ENCODE measurements around the gene NAA38.
A peak's percentile ranks its signal among the peaks of the same experiment; 100 is the strongest.

The NAA38 gene

DNA sequence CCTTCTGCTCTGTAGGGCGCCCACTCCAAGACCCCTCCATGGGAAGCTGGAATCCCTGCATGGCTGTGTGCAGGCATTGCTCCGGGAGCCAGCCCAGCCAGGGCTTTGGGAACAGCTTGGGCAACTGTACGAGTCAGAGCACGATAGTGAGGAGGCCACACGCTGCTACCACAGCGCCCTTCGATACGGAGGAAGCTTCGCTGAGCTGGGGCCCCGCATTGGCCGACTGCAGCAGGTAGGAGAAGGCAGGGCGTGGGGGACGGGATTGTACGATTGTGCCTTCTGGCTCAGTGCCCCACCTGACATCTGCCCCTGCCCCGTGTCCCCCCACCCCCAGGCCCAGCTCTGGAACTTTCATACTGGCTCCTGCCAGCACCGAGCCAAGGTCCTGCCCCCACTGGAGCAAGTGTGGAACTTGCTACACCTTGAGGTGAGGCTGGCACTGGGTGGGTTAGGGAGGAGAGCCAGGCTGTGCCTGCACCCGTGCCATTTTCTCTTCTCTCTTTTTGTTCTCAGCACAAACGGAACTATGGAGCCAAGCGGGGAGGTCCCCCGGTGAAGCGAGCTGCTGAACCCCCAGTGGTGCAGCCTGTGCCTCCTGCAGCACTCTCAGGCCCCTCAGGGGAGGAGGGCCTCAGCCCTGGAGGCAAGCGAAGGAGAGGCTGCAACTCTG, 11.2 kb downstream of the NAA38 start:
- ATAC-seq (replicated peaks; ENCODE audit: extremely low read depth, poor library complexity, severe bottlenecking), result no peak
- Mint-ChIP-seq H3K27ac (ENCODE audit: low read depth) (peak overlapping the region; percentile 100), H3K36me3 (ENCODE audit: insufficient read depth) (peaks cover 66% of the 10 kb centered on the region), H3K27me3 (no peaks in the 10 kb centered on the region), H3K4me3 (peak overlapping the region; percentile 92), H3K4me1 (peaks cover 42% of the 10 kb centered on the region), H3K9me3 (no peaks in the 10 kb centered on the region)
- DNase-seq (ENCODE audit: low spot score in 2 of 2), result no peak

DNA sequence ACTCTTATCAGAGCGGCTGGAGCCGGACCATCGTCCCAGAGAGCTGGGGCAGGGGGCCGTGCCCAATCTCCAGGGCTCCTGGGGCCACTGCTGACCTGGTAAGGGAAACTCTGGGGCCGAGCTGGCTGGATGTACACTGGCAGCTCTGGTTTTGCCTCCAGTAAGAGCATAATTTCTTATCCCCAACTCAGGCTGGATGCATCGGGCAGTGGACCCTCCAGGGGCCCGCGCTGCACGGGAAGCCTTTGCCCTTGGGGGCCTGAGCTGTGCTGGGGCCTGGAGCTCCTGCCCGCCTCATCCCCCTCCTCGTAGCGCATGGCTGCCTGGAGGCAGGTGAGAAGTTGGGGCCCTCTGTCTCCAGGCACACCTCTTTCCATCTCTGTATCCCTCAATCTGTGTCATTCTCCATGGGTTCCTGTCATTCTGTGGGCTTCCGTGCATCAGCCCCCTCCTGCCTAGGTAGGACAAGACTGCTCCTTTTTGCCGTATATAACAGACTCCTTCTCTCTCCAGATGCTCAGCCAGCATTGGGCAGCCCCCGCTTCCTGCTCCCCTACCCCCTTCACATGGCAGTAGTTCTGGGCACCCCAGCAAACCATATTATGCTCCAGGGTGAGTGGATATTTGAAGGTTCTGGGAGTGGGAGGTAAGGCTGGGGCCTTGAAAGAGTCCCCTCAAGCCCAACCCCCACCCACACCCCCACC, 11.8 kb downstream of the NAA38 start:
- Mint-ChIP-seq H3K4me1 (peaks cover 44% of the 10 kb centered on the region), H3K36me3 (ENCODE audit: insufficient read depth) (peaks cover 68% of the 10 kb centered on the region), H3K4me3 (peak overlapping the region; percentile 92), H3K27ac (ENCODE audit: low read depth) (peak overlapping the region; percentile 100), H3K27me3 (no peaks in the 10 kb centered on the region), H3K9me3 (no peaks in the 10 kb centered on the region)
- ATAC-seq (replicated peaks; ENCODE audit: extremely low read depth, poor library complexity, severe bottlenecking) (no peak), DNase-seq (ENCODE audit: low spot score in 2 of 2) (no peak)

DNA sequence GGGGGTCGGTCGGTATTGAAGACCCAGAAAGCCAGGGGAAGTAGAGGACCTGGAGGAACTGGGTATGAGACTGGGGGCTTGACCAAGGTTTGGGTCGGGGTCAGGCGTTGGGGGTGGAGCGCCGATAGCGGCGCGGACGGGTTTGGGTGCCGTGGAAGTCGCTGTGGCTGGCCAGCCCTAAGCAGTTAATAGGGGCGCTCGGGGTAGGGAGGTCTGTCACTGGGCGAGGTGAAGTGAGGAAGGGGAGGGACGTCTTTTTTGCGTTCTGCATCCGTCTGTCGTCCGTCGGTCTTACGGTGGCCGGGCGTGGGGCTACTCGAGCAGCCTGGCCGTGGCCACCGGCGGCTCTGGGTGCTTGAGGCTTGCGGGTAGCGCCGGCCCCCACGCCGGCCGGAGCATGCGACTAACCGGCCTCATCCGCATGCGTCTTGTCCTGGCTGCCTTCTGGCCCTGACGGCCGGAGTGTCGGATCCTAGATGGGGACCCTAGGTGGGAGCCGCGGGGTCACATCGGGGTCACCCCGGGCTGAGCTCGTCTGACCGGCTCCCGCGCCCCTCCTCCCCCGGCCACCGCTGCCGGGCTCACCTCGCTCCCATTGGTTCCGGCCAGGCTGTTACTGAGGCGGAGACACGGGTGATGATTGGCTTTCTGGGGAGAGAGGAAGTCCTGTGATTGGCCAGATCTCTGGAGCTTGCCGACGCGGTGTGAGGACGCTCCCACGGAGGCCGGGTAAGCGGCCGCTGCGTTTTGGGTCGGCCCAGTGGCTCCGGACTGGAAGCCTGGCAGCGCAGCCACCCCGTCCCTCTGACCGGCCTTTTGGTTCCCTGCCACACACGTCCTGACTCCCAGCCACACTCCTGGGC, 12.8 kb downstream of the NAA38 start:
- peak overlapping the region; percentile 100 for H3K27ac Mint-ChIP-seq (ENCODE audit: low read depth)
- ATAC-seq (replicated peaks; ENCODE audit: extremely low read depth, poor library complexity, severe bottlenecking) (peak; percentile 26), DNase-seq (ENCODE audit: low spot score in 2 of 2) (peak; percentile 63 to 80)
- peaks cover 67% of the 10 kb centered on the region for H3K36me3 Mint-ChIP-seq (ENCODE audit: insufficient read depth)
- no peaks in the 10 kb centered on the region for H3K27me3 Mint-ChIP-seq
- H3K4me3 Mint-ChIP-seq, result peak overlapping the region; percentile 92
- no peaks in the 10 kb centered on the region for H3K9me3 Mint-ChIP-seq
- peaks cover 52% of the 10 kb centered on the region for H3K4me1 Mint-ChIP-seq

DNA sequence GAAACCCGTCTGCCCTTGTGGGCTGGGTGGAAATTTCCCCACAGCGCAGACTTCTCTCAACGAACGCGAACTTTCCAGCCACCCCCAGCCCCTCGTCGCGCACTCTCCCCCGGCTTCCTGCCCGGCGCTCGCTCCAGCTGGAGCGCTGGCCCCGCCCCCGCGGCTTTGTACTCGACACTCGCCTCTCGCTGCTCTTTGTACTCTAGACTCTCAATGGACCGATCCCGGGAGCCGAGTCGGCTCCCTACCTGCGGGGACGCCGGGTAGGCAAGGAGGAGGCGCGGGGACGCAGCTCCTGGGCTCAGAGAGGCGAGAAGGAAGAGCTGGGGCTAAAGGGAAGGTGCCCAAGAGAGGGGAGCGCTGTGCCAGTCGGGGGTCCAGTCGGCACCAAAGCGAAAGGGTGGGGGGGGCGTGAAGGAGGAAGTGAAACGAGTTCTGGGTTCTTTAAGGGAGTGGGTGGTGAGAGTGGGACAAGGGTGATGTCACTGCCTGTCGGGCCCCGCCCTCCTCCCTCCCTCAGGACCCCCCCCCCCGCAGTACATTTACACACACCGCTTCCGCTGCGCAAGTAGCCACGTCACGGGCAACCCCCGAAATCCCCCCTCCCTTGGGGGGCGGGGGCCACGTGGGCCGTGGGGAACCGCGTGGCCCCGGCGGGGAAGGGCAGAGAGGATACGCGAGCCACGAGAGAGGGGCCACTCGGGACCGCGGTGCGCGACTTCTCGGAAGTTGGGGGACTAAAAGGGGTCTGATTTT, 13.6 kb downstream of the NAA38 start:
- H3K36me3 Mint-ChIP-seq (ENCODE audit: insufficient read depth), result peaks cover 63% of the 10 kb centered on the region
- peak overlapping the region; percentile 92 for H3K4me3 Mint-ChIP-seq
- H3K27ac Mint-ChIP-seq (ENCODE audit: low read depth), result peak overlapping the region; percentile 100
- peak; percentile 80 to 93 for DNase-seq (ENCODE audit: low spot score in 2 of 2)
- peak; percentile 25 for ATAC-seq (replicated peaks; ENCODE audit: extremely low read depth, poor library complexity, severe bottlenecking)
- no peaks in the 10 kb centered on the region for H3K27me3 Mint-ChIP-seq
- H3K4me1 Mint-ChIP-seq, result peaks cover 60% of the 10 kb centered on the region
- no peaks in the 10 kb centered on the region for H3K9me3 Mint-ChIP-seq

DNA sequence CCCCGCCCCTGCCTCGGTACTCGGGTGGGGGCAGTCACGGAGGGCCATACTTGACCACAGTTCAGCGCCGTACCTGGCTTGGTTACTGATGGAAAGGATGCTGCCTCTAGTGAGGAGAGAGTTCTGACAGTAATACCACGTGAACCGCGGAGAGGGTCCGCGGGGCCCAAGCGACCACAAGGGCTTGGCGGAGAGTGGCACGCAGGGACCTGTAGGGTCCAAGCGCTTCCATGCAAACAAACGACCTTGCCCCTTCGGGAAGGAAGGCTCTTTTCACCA, 14.2 kb downstream of the NAA38 start:
- H3K36me3 Mint-ChIP-seq (ENCODE audit: insufficient read depth), result peaks cover 63% of the 10 kb centered on the region
- ATAC-seq (replicated peaks; ENCODE audit: extremely low read depth, poor library complexity, severe bottlenecking), result peak; percentile 0
- peaks cover 65% of the 10 kb centered on the region for H3K4me1 Mint-ChIP-seq

DNA sequence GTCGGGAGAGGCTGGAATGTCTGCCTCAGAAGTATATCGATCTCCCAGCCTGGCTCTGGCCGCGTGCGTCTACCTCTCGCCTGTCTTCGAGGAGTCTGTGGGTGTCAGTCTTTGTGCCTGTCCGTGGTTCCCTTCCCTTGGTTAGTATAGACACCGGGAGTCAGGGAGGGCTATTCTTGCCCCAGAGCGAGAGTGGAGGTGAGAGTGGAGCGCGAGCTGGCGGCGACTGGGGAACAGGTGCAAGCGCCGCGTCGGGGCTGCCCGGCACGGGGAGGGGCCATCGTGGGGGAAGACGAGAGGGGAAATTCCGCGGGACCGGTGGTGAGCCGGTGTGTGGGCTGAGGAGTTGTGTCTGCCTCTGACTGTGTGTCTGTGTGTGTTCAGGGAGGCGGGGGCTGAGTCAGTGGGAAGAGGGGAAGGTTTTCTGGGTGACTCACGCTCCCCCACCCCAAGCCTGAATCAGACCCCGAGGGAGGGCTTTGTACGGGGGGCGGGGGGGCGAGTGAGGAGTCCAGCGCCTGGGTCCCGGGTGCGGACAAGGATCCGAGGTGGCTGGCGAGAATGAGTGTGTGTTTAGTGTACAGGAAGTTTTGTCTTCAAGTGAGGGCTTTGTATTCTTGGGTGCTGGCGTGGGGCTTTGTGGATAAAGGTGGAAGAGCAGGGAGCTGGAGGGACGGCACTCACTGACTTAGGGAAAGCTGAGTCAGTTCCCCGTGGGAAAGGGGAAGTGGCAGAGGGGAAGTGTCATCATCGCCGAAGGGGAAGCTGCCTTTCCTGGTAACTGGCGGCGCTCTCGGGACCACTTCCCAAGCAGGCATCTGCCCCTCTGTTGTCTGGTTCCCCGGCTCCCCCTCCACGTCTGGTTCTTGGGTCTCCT, 14.7 kb downstream of the NAA38 start:
- Mint-ChIP-seq H3K4me1 (peaks cover 68% of the 10 kb centered on the region), H3K36me3 (ENCODE audit: insufficient read depth) (peaks cover 64% of the 10 kb centered on the region), H3K27ac (ENCODE audit: low read depth) (peak overlapping the region; percentile 100), H3K27me3 (no peaks in the 10 kb centered on the region), H3K4me3 (peak overlapping the region; percentile 92), H3K9me3 (no peaks in the 10 kb centered on the region)
- DNase-seq (ENCODE audit: low spot score in 2 of 2), result peak; percentile 92 to 97
- peak; percentile 48 for ATAC-seq (replicated peaks; ENCODE audit: extremely low read depth, poor library complexity, severe bottlenecking)

More for the DNA sequence above, 14.2 kb downstream of the NAA38 start:
- no peaks in the 10 kb centered on the region for H3K9me3 Mint-ChIP-seq
- no peak for DNase-seq (ENCODE audit: low spot score in 2 of 2)
- H3K4me3 Mint-ChIP-seq, result peak overlapping the region; percentile 92
- peak overlapping the region; percentile 100 for H3K27ac Mint-ChIP-seq (ENCODE audit: low read depth)
- H3K27me3 Mint-ChIP-seq, result no peaks in the 10 kb centered on the region

DNA sequence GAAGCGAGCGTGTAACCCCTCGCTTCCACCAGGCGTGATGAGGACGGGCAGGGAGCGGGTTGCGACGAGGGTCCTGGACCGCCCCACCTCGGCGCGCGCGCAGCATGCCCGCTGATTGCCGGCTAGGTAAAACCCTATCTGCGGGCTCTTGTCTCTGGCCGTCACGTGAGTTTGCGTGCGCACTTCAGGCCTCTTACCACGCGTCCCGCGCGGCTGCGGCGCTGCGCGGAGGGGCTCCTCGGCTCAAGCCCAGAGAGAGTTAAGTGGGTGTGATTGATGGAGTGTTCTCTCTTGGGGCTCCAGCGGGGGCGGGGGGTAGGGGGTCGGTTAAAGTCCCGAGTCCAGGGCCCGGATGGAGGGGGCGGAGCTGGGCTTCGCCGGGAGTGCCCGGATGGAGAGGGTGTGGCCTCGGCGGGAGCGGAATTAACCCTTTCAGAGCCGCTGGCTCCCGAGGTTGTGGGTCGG, 15.4 kb downstream of the NAA38 start:
- ATAC-seq (replicated peaks; ENCODE audit: extremely low read depth, poor library complexity, severe bottlenecking) (peak; percentile 24), DNase-seq (ENCODE audit: low spot score in 2 of 2) (peak; percentile 78 to 80)
- peaks cover 68% of the 10 kb centered on the region for H3K36me3 Mint-ChIP-seq (ENCODE audit: insufficient read depth)
- no peaks in the 10 kb centered on the region for H3K27me3 Mint-ChIP-seq
- H3K4me3 Mint-ChIP-seq, result peak overlapping the region; percentile 92
- H3K9me3 Mint-ChIP-seq, result no peaks in the 10 kb centered on the region
- H3K4me1 Mint-ChIP-seq, result peaks cover 75% of the 10 kb centered on the region
- peak overlapping the region; percentile 100 for H3K27ac Mint-ChIP-seq (ENCODE audit: low read depth)

DNA sequence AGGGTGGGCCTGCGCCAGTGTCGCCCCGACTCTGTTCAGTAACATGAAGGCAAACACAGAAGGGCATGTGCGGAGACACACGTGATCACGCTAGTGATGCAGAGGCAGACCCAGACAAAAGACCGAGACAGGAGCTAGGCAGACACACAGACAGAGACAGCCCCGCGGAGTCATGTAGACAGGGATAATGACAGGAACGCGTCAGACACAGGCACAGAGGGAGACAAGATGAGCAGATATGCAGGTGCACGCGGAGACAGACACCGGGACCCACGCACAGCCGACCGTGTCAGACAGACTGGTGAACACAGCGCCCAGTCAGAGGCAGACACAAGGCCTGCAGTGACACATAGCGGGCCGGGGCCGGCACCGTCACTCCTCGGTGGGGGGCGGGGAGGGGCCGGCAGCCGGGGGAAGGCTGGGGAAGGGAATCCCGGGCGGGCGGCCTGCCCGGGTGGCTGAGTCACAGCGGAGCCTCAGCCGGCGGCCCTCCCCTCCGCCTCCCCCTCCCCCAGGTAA, 15.9 kb downstream of the NAA38 start:
- ATAC-seq (replicated peaks; ENCODE audit: extremely low read depth, poor library complexity, severe bottlenecking) (peak; percentile 50), DNase-seq (ENCODE audit: low spot score in 2 of 2) (peak; percentile 79 to 94)
- no peaks in the 10 kb centered on the region for H3K9me3 Mint-ChIP-seq
- H3K4me1 Mint-ChIP-seq, result peaks cover 79% of the 10 kb centered on the region
- no peaks in the 10 kb centered on the region for H3K27me3 Mint-ChIP-seq
- H3K4me3 Mint-ChIP-seq, result peak overlapping the region; percentile 92
- H3K27ac Mint-ChIP-seq (ENCODE audit: low read depth), result peak overlapping the region; percentile 100
- H3K36me3 Mint-ChIP-seq (ENCODE audit: insufficient read depth), result peaks cover 68% of the 10 kb centered on the region

DNA sequence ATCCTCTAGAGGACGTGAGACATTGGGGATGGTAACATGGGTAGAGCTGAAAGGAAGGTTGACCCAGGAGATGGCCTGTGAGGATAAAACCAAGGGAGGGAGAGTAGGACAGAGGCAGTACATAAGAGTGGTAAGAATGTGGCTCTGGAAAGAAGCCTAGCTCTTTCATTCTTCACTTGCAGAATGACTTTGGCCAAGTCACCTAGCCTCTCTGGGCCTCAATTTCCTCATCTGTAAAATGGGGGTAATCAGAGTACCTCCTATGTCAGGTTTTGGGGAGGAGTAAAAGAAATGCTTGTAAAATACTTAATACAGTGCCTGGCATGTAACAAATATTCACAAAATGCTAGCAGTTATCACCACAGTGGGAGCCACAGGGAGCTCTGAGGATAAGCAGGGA, 16.5 kb downstream of the NAA38 start:
- no peaks in the 10 kb centered on the region for H3K27me3 Mint-ChIP-seq
- DNase-seq (ENCODE audit: low spot score in 2 of 2) (no peak), ATAC-seq (replicated peaks; ENCODE audit: extremely low read depth, poor library complexity, severe bottlenecking) (no peak)
- peak overlapping the region; percentile 100 for H3K27ac Mint-ChIP-seq (ENCODE audit: low read depth)
- peak overlapping the region; percentile 92 for H3K4me3 Mint-ChIP-seq
- H3K36me3 Mint-ChIP-seq (ENCODE audit: insufficient read depth), result peaks cover 74% of the 10 kb centered on the region
- peaks cover 85% of the 10 kb centered on the region for H3K4me1 Mint-ChIP-seq
- H3K9me3 Mint-ChIP-seq, result no peaks in the 10 kb centered on the region

DNA sequence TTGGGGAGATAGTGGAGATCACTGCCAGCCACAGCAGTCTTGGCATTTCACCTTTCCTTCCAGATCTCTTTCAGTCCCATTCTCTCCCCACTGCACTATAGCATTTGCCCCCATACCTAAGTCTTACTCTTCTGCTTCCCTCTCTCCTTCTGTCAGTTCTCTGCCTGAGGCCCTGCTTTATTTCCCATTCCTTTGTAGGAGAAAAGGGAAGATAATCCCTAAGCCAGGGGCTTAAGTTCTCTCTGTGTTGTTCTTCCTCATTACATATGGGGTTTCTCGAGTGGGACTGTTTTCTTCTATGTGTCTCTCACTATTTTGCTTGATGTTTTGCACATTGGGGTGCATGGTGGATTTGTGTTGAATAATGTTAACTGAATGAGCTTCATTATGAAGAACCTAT, 16.9 kb downstream of the NAA38 start:
- H3K9me3 Mint-ChIP-seq, result no peaks in the 10 kb centered on the region
- ATAC-seq (replicated peaks; ENCODE audit: extremely low read depth, poor library complexity, severe bottlenecking) (no peak), DNase-seq (ENCODE audit: low spot score in 2 of 2) (no peak)
- peaks cover 83% of the 10 kb centered on the region for H3K4me1 Mint-ChIP-seq
- peaks cover 75% of the 10 kb centered on the region for H3K36me3 Mint-ChIP-seq (ENCODE audit: insufficient read depth)
- peak overlapping the region; percentile 100 for H3K27ac Mint-ChIP-seq (ENCODE audit: low read depth)
- no peaks in the 10 kb centered on the region for H3K27me3 Mint-ChIP-seq
- peak overlapping the region; percentile 92 for H3K4me3 Mint-ChIP-seq

DNA sequence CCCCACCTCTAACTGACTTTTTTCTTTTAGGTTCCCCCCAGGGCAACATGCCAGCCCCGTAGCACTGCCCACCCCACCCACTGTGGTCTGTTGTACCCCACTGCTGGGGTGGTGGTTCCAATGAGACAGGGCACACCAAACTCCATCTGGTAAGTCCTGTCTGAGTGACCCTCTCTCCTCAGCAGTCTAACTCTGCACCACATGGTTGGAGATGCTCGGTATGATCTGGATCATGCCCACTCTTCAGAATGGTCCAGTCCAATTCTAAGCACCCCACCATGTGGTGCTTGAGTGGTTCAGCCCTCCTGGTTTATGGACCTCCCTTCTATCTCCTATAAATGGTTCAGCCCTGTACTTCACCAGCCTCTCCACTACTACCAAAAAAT, 17.5 kb downstream of the NAA38 start:
- H3K9me3 Mint-ChIP-seq, result no peaks in the 10 kb centered on the region
- peaks cover 88% of the 10 kb centered on the region for H3K4me1 Mint-ChIP-seq
- peaks cover 76% of the 10 kb centered on the region for H3K36me3 Mint-ChIP-seq (ENCODE audit: insufficient read depth)
- peak overlapping the region; percentile 92 for H3K4me3 Mint-ChIP-seq
- H3K27me3 Mint-ChIP-seq, result no peaks in the 10 kb centered on the region
- peak overlapping the region; percentile 100 for H3K27ac Mint-ChIP-seq (ENCODE audit: low read depth)
- ATAC-seq (replicated peaks; ENCODE audit: extremely low read depth, poor library complexity, severe bottlenecking), result no peak
- no peak for DNase-seq (ENCODE audit: low spot score in 2 of 2)
